Measurements from ENCODE around the gene PLAGL2.

Gene PLAGL2

DNA sequence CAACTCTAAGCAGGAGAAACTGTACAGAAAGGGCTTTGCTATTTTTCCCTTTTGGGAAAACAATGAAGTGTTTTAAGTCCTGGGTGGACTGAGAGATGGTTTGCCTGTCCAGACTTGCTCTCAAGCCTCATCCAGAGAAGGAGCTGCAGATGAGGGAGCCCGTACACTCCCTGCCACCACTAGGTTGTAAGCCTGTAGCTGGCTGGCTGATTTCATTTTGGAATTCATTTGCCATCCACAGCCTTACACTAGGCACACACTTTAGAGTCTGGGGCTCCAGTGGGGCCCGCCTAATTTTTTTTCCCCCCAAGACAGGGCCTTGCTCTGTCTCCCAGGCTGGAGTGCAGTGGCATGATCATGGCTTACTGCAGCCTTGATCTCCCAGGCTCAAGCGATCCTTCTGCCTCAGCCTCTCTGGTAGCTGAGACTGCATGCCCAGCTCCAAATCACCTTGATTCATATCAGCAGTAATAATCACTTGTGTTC lies 28.5 kb upstream of the PLAGL2 start:
- H3K9ac ChIP-seq (ENCODE audit: low read length) = no peak overlapping the region
- H3K9me3 ChIP-seq (replicated peaks; ENCODE audit: insufficient read depth, low read length) = no peaks in the 10 kb centered on the region
- no peaks in the 10 kb centered on the region for H4K20me1 ChIP-seq (ENCODE audit: insufficient read depth, low read length)
- no peaks in the 10 kb centered on the region for H3K9me2 ChIP-seq (replicated peaks; ENCODE audit: insufficient read depth, low read length)
- peaks cover 13% of the 10 kb centered on the region for H3K4me1 ChIP-seq (ENCODE audit: low read length)
- H3K4me3 ChIP-seq (ENCODE audit: low read length) = no peak overlapping the region
- H3K79me2 ChIP-seq (ENCODE audit: low read length) = no peaks in the 10 kb centered on the region
- no peak overlapping the region for H3K27ac ChIP-seq (ENCODE audit: low read length)
- H3F3A ChIP-seq (ENCODE audit: insufficient read depth, low read length) = peaks cover 15% of the 10 kb centered on the region
- no peak overlapping the region for H3K4me2 ChIP-seq (ENCODE audit: low read depth, low read length)
- no peaks in the 10 kb centered on the region for H3K27me3 ChIP-seq (replicated peaks; ENCODE audit: insufficient read depth, low read length)
- H2AFZ ChIP-seq (ENCODE audit: low read length) = no peak overlapping the region
- no peak for TF ChIP-seq EZH2 (optimal IDR thresholded peaks at IDR 0.05; ENCODE audit: low read depth, low read length)
- TF ChIP-seq, protein P1, sequence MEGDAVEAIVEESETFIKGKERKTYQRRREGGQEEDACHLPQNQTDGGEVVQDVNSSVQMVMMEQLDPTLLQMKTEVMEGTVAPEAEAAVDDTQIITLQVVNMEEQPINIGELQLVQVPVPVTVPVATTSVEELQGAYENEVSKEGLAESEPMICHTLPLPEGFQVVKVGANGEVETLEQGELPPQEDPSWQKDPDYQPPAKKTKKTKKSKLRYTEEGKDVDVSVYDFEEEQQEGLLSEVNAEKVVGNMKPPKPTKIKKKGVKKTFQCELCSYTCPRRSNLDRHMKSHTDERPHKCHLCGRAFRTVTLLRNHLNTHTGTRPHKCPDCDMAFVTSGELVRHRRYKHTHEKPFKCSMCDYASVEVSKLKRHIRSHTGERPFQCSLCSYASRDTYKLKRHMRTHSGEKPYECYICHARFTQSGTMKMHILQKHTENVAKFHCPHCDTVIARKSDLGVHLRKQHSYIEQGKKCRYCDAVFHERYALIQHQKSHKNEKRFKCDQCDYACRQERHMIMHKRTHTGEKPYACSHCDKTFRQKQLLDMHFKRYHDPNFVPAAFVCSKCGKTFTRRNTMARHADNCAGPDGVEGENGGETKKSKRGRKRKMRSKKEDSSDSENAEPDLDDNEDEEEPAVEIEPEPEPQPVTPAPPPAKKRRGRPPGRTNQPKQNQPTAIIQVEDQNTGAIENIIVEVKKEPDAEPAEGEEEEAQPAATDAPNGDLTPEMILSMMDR (IDR thresholded peaks at IDR 0.05; ENCODE audit: low read length) = no peak
- no peak for TF ChIP-seq EZH2phosphoT487 (IDR thresholded peaks at IDR 0.05; ENCODE audit: low read length)
- DNase-seq = no peak
- H3K36me3 ChIP-seq (replicated peaks; ENCODE audit: insufficient read depth, low read length) = no peaks in the 10 kb centered on the region

DNA sequence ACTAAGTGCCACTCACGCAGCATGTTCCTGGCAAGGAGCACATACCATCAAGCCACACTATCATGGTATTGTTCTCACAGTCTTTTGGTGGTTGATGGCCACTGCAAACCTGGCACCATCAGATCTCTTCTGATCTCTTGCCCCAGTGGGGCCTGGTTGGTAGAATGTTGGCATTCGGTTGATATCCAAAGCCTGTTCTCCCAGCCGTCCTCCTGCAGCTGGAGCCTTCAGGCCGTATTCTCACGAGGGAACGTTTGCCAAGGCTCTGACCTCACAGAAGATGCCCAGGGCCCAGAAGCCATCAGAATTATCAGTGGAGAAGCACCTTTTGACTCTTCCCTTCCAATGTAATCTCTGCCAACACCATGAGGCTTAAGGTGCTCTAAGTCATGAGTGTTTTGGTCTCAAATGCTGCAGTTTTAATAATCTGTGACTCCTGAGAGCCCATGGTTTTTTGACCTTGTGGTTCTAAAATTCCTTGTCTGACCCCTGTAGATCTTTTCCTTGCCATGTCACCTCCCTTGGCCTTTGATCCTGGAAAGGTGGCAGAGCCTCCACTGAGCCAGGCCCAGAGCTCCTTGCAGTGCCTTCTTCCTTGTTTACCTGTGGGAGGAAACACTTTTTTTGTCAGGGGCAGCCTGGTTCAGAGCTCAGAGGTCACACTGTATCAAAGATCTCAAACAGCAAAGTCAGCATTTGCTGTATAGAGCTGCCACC lies 27.9 kb upstream of the PLAGL2 start:
- Histone ChIP-seq H2AFZ (ENCODE audit: low read length) (no peak overlapping the region), H3K4me1 (ENCODE audit: low read length) (peaks cover 13% of the 10 kb centered on the region), H3K79me2 (ENCODE audit: low read length) (no peaks in the 10 kb centered on the region), H3K9ac (ENCODE audit: low read length) (no peak overlapping the region), H3K9me2 (replicated peaks; ENCODE audit: insufficient read depth, low read length) (no peaks in the 10 kb centered on the region), H3K27me3 (replicated peaks; ENCODE audit: insufficient read depth, low read length) (no peaks in the 10 kb centered on the region), H3K27ac (ENCODE audit: low read length) (no peak overlapping the region), H3K4me3 (ENCODE audit: low read length) (no peak overlapping the region), H3K9me3 (replicated peaks; ENCODE audit: insufficient read depth, low read length) (no peaks in the 10 kb centered on the region), H3K4me2 (ENCODE audit: low read depth, low read length) (no peak overlapping the region), H3K36me3 (replicated peaks; ENCODE audit: insufficient read depth, low read length) (no peaks in the 10 kb centered on the region), H4K20me1 (ENCODE audit: insufficient read depth, low read length) (no peaks in the 10 kb centered on the region), H3F3A (ENCODE audit: insufficient read depth, low read length) (peaks cover 15% of the 10 kb centered on the region)
- no peak for TF ChIP-seq EZH2phosphoT487 (IDR thresholded peaks at IDR 0.05; ENCODE audit: low read length)
- DNase-seq = no peak

DNA sequence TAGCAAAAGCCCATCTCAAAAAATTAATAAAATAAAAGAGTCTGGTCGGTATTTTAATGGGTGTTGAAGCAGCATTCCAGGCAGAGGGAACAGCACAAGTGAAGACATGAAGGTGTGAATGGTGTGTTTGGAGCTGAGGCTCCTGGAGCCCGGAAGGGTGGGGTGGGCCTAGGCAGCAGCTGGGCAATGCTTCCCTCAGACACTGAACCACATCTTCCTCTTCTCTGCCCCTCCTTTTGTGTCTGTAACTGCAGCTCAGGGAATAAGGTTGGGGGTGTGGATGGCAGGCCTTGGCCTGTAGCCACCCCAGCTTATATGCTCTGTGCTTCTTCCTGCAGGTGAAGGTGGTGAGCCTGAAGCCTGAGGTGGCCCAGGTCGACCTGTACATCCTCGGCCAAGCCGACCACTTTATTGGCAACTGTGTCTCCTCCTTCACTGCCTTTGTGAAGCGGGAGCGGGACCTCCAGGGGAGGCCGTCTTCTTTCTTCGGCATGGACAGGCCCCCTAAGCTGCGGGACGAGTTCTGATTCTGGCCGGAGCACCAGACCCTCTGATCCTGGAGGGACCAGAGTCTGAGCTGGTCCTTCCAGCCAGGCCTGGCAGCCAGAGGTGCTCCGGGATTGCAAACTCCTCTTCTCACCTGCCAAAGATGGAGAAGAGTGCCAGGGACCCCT lies 26.7 kb upstream of the PLAGL2 start:
- H3K4me2 ChIP-seq (ENCODE audit: low read depth, low read length) = no peak overlapping the region
- TF ChIP-seq EZH2phosphoT487 (IDR thresholded peaks at IDR 0.05; ENCODE audit: low read length) (no peak), EZH2 (optimal IDR thresholded peaks at IDR 0.05; ENCODE audit: low read depth, low read length) (no peak)
- TF ChIP-seq, protein P1 (IDR thresholded peaks at IDR 0.05; ENCODE audit: low read length) = no peak
- no peak overlapping the region for H3K9ac ChIP-seq (ENCODE audit: low read length)
- H3K9me3 ChIP-seq (replicated peaks; ENCODE audit: insufficient read depth, low read length) = no peaks in the 10 kb centered on the region
- no peak for DNase-seq
- H3K4me3 ChIP-seq (ENCODE audit: low read length) = no peak overlapping the region
- H3K9me2 ChIP-seq (replicated peaks; ENCODE audit: insufficient read depth, low read length) = no peaks in the 10 kb centered on the region
- no peaks in the 10 kb centered on the region for H3K27me3 ChIP-seq (replicated peaks; ENCODE audit: insufficient read depth, low read length)
- H3K4me1 ChIP-seq (ENCODE audit: low read length) = peaks cover 13% of the 10 kb centered on the region
- no peak overlapping the region for H2AFZ ChIP-seq (ENCODE audit: low read length)
- H3K27ac ChIP-seq (ENCODE audit: low read length) = no peak overlapping the region
- H3F3A ChIP-seq (ENCODE audit: insufficient read depth, low read length) = peaks cover 15% of the 10 kb centered on the region
- H3K36me3 ChIP-seq (replicated peaks; ENCODE audit: insufficient read depth, low read length) = no peaks in the 10 kb centered on the region
- H3K79me2 ChIP-seq (ENCODE audit: low read length) = no peaks in the 10 kb centered on the region
- no peaks in the 10 kb centered on the region for H4K20me1 ChIP-seq (ENCODE audit: insufficient read depth, low read length)

DNA sequence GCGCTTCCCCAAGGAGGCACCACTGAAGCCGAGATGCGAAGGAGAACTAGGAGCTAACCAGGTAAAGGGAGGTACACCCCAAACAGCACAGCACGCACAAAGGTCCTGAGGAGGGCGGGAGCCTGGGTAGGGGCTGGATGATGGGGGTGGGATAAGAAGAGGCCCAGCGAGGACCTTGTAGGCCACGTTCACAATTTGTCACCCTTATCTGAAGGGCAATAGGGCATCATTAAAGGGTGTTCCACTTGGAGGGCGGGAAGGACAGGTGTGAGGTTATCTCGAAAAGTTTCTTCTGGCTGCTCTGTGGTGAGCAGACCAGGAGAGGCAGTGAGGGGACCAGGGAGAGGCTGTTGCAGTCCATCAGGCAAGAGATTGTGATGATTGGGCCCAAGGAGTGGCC lies 25.7 kb upstream of the PLAGL2 start:
- Histone ChIP-seq H3K4me1 (ENCODE audit: low read length) (peaks cover 13% of the 10 kb centered on the region), H3K9me2 (replicated peaks; ENCODE audit: insufficient read depth, low read length) (no peaks in the 10 kb centered on the region), H3K9ac (ENCODE audit: low read length) (no peak overlapping the region), H2AFZ (ENCODE audit: low read length) (no peak overlapping the region), H3K27me3 (replicated peaks; ENCODE audit: insufficient read depth, low read length) (no peaks in the 10 kb centered on the region), H3K4me2 (ENCODE audit: low read depth, low read length) (no peak overlapping the region), H3K27ac (ENCODE audit: low read length) (no peak overlapping the region), H3K4me3 (ENCODE audit: low read length) (no peak overlapping the region), H3K79me2 (ENCODE audit: low read length) (no peaks in the 10 kb centered on the region), H3K36me3 (replicated peaks; ENCODE audit: insufficient read depth, low read length) (no peaks in the 10 kb centered on the region), H3K9me3 (replicated peaks; ENCODE audit: insufficient read depth, low read length) (no peaks in the 10 kb centered on the region), H3F3A (ENCODE audit: insufficient read depth, low read length) (peaks cover 15% of the 10 kb centered on the region), H4K20me1 (ENCODE audit: insufficient read depth, low read length) (no peaks in the 10 kb centered on the region)
- TF ChIP-seq, protein P1 (IDR thresholded peaks at IDR 0.05; ENCODE audit: low read length) = no peak
- TF ChIP-seq EZH2 (optimal IDR thresholded peaks at IDR 0.05; ENCODE audit: low read depth, low read length) (no peak), EZH2phosphoT487 (IDR thresholded peaks at IDR 0.05; ENCODE audit: low read length) (no peak)
- no peak for DNase-seq
